ENCODE measurements around the gene PDE6B.

Gene PDE6B

DNA sequence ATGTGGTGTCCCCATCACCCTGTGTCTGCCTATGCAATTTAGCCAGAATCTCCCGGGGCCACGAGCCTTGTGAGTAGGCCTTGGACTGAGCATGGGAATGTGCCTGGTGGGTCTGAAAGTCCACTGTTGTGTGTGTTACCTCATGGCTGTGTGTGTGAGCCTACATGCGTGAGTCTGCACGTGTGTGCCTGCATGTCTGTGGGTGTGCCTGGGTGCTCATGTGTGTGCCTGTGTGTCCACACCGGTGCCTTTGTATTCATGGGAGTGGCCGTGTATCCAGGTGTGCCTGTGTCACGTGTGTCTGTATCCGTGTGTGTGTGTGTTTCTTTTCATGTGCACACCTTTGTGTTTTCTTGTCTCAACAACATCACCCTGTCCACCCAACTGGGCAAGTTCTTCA, 34.5 kb downstream of the PDE6B start:
- no peak for DNase-seq (ENCODE audit: low read depth, low spot score)
- TF ChIP-seq, protein P1, sequence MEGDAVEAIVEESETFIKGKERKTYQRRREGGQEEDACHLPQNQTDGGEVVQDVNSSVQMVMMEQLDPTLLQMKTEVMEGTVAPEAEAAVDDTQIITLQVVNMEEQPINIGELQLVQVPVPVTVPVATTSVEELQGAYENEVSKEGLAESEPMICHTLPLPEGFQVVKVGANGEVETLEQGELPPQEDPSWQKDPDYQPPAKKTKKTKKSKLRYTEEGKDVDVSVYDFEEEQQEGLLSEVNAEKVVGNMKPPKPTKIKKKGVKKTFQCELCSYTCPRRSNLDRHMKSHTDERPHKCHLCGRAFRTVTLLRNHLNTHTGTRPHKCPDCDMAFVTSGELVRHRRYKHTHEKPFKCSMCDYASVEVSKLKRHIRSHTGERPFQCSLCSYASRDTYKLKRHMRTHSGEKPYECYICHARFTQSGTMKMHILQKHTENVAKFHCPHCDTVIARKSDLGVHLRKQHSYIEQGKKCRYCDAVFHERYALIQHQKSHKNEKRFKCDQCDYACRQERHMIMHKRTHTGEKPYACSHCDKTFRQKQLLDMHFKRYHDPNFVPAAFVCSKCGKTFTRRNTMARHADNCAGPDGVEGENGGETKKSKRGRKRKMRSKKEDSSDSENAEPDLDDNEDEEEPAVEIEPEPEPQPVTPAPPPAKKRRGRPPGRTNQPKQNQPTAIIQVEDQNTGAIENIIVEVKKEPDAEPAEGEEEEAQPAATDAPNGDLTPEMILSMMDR (IDR thresholded peaks at IDR 0.05; ENCODE audit: insufficient read depth, low read length, missing control alignments), result no peak
- ChIA-PET POLR2A (no interaction called here), CTCF (no interaction called here)
- no peak overlapping the region for H3K4me3 ChIP-seq (ENCODE audit: low read depth, low read length)

- POLR2A ChIA-PET, result no interaction called here
- TF ChIP-seq, protein P1 (IDR thresholded peaks at IDR 0.05; ENCODE audit: insufficient read depth, low read length, missing control alignments), result no peak
- no peak overlapping the region for H3K4me3 ChIP-seq (ENCODE audit: low read depth, low read length)
These were observed 35.0 kb downstream of the PDE6B start for GRCh38 chr4:660401-660800.

DNA sequence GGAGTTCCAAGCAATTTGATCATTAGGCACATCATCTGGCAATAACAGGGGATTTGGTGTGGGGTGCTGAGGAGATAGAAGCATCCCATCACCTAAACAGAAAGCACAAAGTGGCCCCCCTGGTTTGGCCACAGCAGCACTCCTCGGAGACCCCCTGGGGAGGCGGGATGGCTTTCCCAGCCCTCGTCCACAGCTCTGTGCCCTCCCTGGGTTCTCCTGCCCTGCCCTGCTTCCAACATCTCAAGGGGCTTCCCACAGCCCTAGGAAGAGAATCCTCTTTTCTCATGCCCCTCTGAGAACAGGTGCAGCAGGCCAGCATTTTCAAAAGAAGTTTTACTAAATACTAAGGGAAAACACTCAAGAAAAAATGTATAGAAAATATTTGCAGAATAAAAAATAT, 35.9 kb downstream of the PDE6B start:
- ChIA-PET CTCF (no interaction called here), POLR2A (no interaction called here)
- H3K4me3 ChIP-seq (ENCODE audit: low read depth, low read length), result no peak overlapping the region
- DNase-seq (ENCODE audit: low read depth, low spot score), result no peak
- TF ChIP-seq, protein P1 (IDR thresholded peaks at IDR 0.05; ENCODE audit: insufficient read depth, low read length, missing control alignments), result no peak

More at GRCh38 chr4:660401-660800, 35.0 kb downstream of the PDE6B start:
- DNase-seq (ENCODE audit: low read depth, low spot score), result no peak
- CTCF ChIA-PET, result no interaction called here

DNA sequence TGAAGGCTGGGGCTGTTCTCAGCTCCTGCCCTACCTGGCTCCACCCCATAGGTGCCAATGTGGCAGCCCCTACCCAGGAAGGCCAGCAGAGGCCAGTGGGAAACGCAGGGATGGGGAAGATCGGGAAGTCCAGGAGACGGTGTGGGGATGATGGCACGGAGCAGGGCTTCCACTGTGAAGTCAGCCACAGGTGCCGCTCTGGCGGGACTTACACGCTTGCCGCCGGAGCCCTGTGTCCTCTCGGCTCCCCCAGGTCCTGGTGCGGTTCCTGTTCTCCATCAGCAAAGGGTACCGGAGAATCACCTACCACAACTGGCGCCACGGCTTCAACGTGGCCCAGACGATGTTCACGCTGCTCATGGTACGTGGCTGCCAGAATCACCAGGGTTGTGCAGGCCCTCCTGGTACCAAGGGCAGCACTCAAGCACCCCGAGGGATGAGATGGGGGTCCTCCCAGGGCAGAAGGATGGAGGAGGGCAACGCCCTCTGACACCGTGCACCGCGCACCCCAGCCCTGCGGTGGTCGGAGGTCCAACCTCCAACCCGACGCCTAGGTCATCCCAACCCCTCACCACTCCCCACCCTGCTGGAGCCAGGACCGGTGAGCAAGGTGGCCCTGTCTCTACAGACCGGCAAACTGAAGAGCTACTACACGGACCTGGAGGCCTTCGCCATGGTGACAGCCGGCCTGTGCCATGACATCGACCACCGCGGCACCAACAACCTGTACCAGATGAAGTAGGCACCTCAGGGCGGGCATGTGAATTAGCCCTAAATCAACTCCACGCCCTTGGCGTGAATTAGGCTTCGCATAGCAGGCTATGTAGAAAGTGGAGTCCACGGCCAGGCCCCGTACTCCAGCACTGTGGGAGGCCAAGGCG, 36.7 kb downstream of the PDE6B start:
- ChIA-PET POLR2A (no interaction called here), CTCF (interaction anchor here (1.3 kb wide), 1 partner anchor 12 kb away, joined by 6 read pairs; the partner anchor contains the start of genes ATP5ME and MYL5)
- TF ChIP-seq, protein P1 (IDR thresholded peaks at IDR 0.05; ENCODE audit: insufficient read depth, low read length, missing control alignments), result no peak
- DNase-seq (ENCODE audit: low read depth, low spot score), result no peak
- no peak overlapping the region for H3K4me3 ChIP-seq (ENCODE audit: low read depth, low read length)

GRCh38 chr4:663046-663437, 37.7 kb downstream of the PDE6B start:
- H3K4me3 ChIP-seq (ENCODE audit: low read depth, low read length), result no peak overlapping the region; the same call in 1 of the 2 replicates
- TF ChIP-seq, protein P1 (IDR thresholded peaks at IDR 0.05; ENCODE audit: insufficient read depth, low read length, missing control alignments), result no peak
- CTCF ChIA-PET, result interaction anchor here (1.3 kb wide), 1 partner anchor 11 kb away, joined by 6 read pairs; the partner anchor contains the start of genes ATP5ME and MYL5
- no peak for DNase-seq (ENCODE audit: low read depth, low spot score)
- POLR2A ChIA-PET, result no interaction called here
